ENCODE data around the gene SMIM11.
"Not testable (repeated sequence)": the region's sequence is repeated elsewhere in the genome, so short reads cannot be mapped to it uniquely, and the experiment has no call there.

SMIM11 gene

DNA sequence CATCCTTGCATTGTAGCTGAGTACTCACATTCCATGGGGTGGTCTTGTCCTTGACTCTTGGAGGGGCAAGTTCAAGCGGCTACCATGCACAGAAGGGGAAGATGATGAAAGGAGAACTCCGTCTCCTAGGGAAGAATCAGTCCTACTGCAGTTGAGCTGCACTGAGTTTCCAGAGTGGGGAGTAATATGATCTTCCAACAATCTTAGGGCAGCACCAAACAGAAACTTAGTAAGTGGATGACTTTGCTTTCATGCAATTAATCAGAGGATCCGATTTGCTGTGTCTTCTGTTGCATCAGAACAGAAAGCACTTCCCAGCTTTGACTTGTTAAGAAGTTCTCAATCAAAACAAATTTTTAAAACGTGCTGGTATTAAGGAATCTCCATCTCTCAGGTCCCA lies 48.5 kb downstream of the SMIM11 start, which contains the start of gene SMIM34:
Gene SMIM34 (minus strand): TSS at position 147 of the 400 bp plus-strand sequence. CDS start 112 bp downstream, at position 35.
- not testable (repeated sequence) for H3K9me3 ChIP-seq (ENCODE audit: control insufficient read depth, insufficient read depth, low read length); H3K36me3 ChIP-seq (ENCODE audit: control insufficient read depth, insufficient read depth, low read length)

GRCh38 chr21:34427339-34427738 lies 52.0 kb downstream of the SMIM11 start:
- H3K27ac ChIP-seq (ENCODE audit: low read depth, low read length); H3K27me3 ChIP-seq (ENCODE audit: control insufficient read depth, insufficient read depth, low read length); H3K9me3 ChIP-seq (ENCODE audit: control insufficient read depth, insufficient read depth, low read length); H3K9ac ChIP-seq (ENCODE audit: low read depth, low read length); H3K4me3 ChIP-seq (ENCODE audit: low read depth, low read length); H3K36me3 ChIP-seq (ENCODE audit: control insufficient read depth, insufficient read depth, low read length); H3K4me1 ChIP-seq (ENCODE audit: control insufficient read depth, insufficient read depth, low read length): not testable (repeated sequence)

More for the DNA sequence above, 48.5 kb downstream of the SMIM11 start, which contains the start of gene SMIM34:
- not testable (repeated sequence) for H3K27me3 ChIP-seq (ENCODE audit: control insufficient read depth, insufficient read depth, low read length); H3K9ac ChIP-seq (ENCODE audit: low read depth, low read length); H3K4me1 ChIP-seq (ENCODE audit: control insufficient read depth, insufficient read depth, low read length); H3K4me3 ChIP-seq (ENCODE audit: low read depth, low read length); H3K27ac ChIP-seq (ENCODE audit: low read depth, low read length)

- not testable (repeated sequence) for H3K36me3 ChIP-seq (ENCODE audit: control insufficient read depth, insufficient read depth, low read length); H3K9me3 ChIP-seq (ENCODE audit: control insufficient read depth, insufficient read depth, low read length); H3K9ac ChIP-seq (ENCODE audit: low read depth, low read length); H3K27me3 ChIP-seq (ENCODE audit: control insufficient read depth, insufficient read depth, low read length); H3K4me1 ChIP-seq (ENCODE audit: control insufficient read depth, insufficient read depth, low read length); H3K27ac ChIP-seq (ENCODE audit: low read depth, low read length); H3K4me3 ChIP-seq (ENCODE audit: low read depth, low read length)
These were observed 53.1 kb downstream of the SMIM11 start for GRCh38 chr21:34428441-34428840.

DNA sequence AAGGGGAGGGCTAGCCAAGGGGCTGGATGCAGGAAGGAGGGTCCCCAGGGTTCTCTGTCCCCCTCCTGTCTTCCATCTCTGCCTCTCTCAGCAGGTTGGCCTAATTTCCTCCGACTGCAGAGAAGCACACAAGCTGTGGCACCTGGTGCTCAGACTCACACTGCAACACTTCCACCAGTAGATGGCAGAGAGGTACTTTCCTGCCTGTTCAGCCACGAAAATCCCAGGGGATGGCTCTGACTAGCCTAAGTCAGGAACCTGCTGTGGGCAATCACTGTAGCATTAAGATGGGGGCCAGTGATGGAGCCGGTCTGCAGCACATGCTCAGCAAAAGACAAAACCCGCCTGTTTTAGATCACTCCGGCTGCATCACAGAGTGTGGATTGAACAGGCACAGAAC lies 54.4 kb downstream of the SMIM11 start:
- not testable (repeated sequence) for H3K9me3 ChIP-seq (ENCODE audit: control insufficient read depth, insufficient read depth, low read length); H3K27me3 ChIP-seq (ENCODE audit: control insufficient read depth, insufficient read depth, low read length); H3K9ac ChIP-seq (ENCODE audit: low read depth, low read length); H3K4me1 ChIP-seq (ENCODE audit: control insufficient read depth, insufficient read depth, low read length); H3K4me3 ChIP-seq (ENCODE audit: low read depth, low read length); H3K27ac ChIP-seq (ENCODE audit: low read depth, low read length); H3K36me3 ChIP-seq (ENCODE audit: control insufficient read depth, insufficient read depth, low read length)

Measured in HUES48 (cell line).